ENCODE data around the gene KDM1A.
"Not testable (repeated sequence)": the region's sequence is repeated elsewhere in the genome, so short reads cannot be mapped to it uniquely, and the experiment has no call there.

KDM1A gene

DNA sequence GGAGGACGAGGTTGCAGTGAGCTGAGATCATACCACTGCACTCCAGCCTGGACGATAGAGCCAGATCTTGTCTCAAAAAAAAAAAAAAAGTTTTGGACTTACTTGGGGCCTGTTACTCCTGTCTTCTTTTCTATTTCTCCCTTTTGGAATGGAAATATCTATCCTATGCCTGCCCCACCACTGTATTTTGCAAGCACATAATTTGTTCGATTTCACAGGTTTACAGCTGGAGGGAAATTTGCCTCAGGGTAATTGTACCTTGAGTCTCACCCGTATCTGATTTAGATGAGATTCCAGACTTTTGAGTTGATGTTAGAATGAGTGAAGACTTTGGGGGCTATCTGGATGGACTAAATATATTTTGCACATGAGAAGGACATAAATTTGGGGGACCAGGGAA is 12.2 kb upstream of the KDM1A start:
- TF ChIP-seq PATZ1 (CRISPR knock-in tag; IDR thresholded peaks at IDR 0.05; ENCODE audit: borderline replicate concordance) (no peak), ZNF8 (CRISPR knock-in tag; IDR thresholded peaks at IDR 0.05) (no peak), ZNF565 (CRISPR knock-in tag; conservative IDR thresholded peaks at IDR 0.05; ENCODE audit: low read depth) (no peak), BACH2 (CRISPR knock-in tag; IDR thresholded peaks at IDR 0.05; ENCODE audit: borderline replicate concordance) (no peak), CSDC2 (CRISPR knock-in tag; IDR thresholded peaks at IDR 0.05) (no peak), TOX (CRISPR knock-in tag; IDR thresholded peaks at IDR 0.05; ENCODE audit: borderline replicate concordance) (no peak), ZNF70 (CRISPR knock-in tag; IDR thresholded peaks at IDR 0.05) (no peak)
- TF ChIP-seq, protein P1, sequence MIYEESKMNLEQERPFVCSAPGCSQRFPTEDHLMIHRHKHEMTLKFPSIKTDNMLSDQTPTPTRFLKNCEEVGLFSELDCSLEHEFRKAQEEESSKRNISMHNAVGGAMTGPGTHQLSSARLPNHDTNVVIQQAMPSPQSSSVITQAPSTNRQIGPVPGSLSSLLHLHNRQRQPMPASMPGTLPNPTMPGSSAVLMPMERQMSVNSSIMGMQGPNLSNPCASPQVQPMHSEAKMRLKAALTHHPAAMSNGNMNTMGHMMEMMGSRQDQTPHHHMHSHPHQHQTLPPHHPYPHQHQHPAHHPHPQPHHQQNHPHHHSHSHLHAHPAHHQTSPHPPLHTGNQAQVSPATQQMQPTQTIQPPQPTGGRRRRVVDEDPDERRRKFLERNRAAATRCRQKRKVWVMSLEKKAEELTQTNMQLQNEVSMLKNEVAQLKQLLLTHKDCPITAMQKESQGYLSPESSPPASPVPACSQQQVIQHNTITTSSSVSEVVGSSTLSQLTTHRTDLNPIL (CRISPR knock-in tag; IDR thresholded peaks at IDR 0.05; ENCODE audit: low read depth): no peak
- ATAC-seq: no peak

DNA sequence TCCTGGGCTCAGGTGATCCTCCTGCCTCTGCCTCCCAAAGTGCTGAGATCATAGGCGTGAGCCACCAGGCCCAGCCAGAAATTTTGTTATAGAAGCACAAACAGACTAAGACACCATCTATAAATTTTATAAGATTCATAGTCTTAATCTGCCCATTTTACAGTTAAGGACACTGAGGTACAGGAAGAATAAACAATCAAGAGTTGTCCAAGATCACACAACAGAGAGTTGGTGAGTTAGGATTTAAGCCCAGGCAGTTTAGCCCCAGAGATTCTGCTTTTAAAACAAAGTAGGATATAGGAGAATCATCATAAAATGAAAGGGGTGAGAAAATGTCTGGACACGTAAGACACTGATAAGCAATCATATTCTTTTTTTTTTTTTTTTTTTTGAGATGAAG is 10.4 kb upstream of the KDM1A start:
- no peak for TF ChIP-seq ZC3H10 (CRISPR knock-in tag; IDR thresholded peaks at IDR 0.05)
- no peak for TF ChIP-seq PPARA (CRISPR knock-in tag; IDR thresholded peaks at IDR 0.05; ENCODE audit: borderline replicate concordance)
- TF ChIP-seq OSR1 (CRISPR knock-in tag; IDR thresholded peaks at IDR 0.05): no peak
- TF ChIP-seq, protein P2, sequence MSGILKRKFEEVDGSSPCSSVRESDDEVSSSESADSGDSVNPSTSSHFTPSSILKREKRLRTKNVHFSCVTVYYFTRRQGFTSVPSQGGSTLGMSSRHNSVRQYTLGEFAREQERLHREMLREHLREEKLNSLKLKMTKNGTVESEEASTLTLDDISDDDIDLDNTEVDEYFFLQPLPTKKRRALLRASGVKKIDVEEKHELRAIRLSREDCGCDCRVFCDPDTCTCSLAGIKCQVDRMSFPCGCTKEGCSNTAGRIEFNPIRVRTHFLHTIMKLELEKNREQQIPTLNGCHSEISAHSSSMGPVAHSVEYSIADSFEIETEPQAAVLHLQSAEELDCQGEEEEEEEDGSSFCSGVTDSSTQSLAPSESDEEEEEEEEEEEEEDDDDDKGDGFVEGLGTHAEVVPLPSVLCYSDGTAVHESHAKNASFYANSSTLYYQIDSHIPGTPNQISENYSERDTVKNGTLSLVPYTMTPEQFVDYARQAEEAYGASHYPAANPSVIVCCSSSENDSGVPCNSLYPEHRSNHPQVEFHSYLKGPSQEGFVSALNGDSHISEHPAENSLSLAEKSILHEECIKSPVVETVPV (CRISPR knock-in tag; IDR thresholded peaks at IDR 0.05): no peak
- no peak for TF ChIP-seq TOX (CRISPR knock-in tag; IDR thresholded peaks at IDR 0.05; ENCODE audit: borderline replicate concordance)
- no peak for TF ChIP-seq BACH2 (CRISPR knock-in tag; IDR thresholded peaks at IDR 0.05; ENCODE audit: borderline replicate concordance)
- TF ChIP-seq ISL1 (CRISPR knock-in tag; IDR thresholded peaks at IDR 0.05): no peak
- no peak for TF ChIP-seq RARB (CRISPR knock-in tag; IDR thresholded peaks at IDR 0.05)
- no peak for TF ChIP-seq ZFP30 (CRISPR knock-in tag; IDR thresholded peaks at IDR 0.05)
- TF ChIP-seq ESRRG (CRISPR knock-in tag; IDR thresholded peaks at IDR 0.05): no peak
- TF ChIP-seq ZNF70 (CRISPR knock-in tag; IDR thresholded peaks at IDR 0.05): no peak
- no peak for TF ChIP-seq GLIS3 (CRISPR knock-in tag; IDR thresholded peaks at IDR 0.05)
- TF ChIP-seq, protein P1 (CRISPR knock-in tag; IDR thresholded peaks at IDR 0.05; ENCODE audit: low read depth): no peak
- no peak for TF ChIP-seq POU6F1 (CRISPR knock-in tag; IDR thresholded peaks at IDR 0.05; ENCODE audit: borderline replicate concordance, low read depth)
- TF ChIP-seq ZNF8 (CRISPR knock-in tag; IDR thresholded peaks at IDR 0.05): no peak
- TF ChIP-seq ZFP3 (CRISPR knock-in tag; IDR thresholded peaks at IDR 0.05): no peak
- TF ChIP-seq PATZ1 (CRISPR knock-in tag; IDR thresholded peaks at IDR 0.05; ENCODE audit: borderline replicate concordance): no peak
- ATAC-seq: no peak

GRCh38 chr1:23010025-23010424 is 9.2 kb upstream of the KDM1A start:
- not testable (repeated sequence) for ATAC-seq

- TF ChIP-seq PPARA (CRISPR knock-in tag; IDR thresholded peaks at IDR 0.05; ENCODE audit: borderline replicate concordance): no peak
- no peak for ATAC-seq
Measured at GRCh38 chr1:23013657-23014056, 5.6 kb upstream of the KDM1A start.

All from SK-N-SH treated with all-trans-retinoic acid at 6 μM for 48 hours (cell line).